ENCODE data around the gene MIER1.

GRCh38 chr1:67019600-67020136 lies 94.9 kb downstream of the MIER1 start:
- TF ChIP-seq, protein P1, sequence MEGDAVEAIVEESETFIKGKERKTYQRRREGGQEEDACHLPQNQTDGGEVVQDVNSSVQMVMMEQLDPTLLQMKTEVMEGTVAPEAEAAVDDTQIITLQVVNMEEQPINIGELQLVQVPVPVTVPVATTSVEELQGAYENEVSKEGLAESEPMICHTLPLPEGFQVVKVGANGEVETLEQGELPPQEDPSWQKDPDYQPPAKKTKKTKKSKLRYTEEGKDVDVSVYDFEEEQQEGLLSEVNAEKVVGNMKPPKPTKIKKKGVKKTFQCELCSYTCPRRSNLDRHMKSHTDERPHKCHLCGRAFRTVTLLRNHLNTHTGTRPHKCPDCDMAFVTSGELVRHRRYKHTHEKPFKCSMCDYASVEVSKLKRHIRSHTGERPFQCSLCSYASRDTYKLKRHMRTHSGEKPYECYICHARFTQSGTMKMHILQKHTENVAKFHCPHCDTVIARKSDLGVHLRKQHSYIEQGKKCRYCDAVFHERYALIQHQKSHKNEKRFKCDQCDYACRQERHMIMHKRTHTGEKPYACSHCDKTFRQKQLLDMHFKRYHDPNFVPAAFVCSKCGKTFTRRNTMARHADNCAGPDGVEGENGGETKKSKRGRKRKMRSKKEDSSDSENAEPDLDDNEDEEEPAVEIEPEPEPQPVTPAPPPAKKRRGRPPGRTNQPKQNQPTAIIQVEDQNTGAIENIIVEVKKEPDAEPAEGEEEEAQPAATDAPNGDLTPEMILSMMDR (conservative IDR thresholded peaks at IDR 0.05 in 1 of 2, IDR thresholded peaks at IDR 0.05 in 1 of 2; ENCODE audit: extremely low read depth in 1 of 2, insufficient read depth in 1 of 2, low read depth in 1 of 2, low read length in 2 of 2) = no peak
- no peak for TF ChIP-seq EZH2 (IDR thresholded peaks at IDR 0.05; ENCODE audit: borderline replicate concordance, low read length)
